Suppressor macrophage treated with lipopolysaccharide for 1 hour (primary cell): ENCODE results near the gene GDF11.
A peak's percentile ranks its signal among the peaks of the same experiment; 100 is the strongest.
"Not testable (repeated sequence)": the region's sequence is repeated elsewhere in the genome, so short reads cannot be mapped to it uniquely, and the experiment has no call there.

ENCODE experiments used
- DNase-seq, 3 donors: peaks; one replicate each; pipeline ENCODE4 v3.0.0-alpha.2; 2020 to 2022

Gene GDF11

DNA sequence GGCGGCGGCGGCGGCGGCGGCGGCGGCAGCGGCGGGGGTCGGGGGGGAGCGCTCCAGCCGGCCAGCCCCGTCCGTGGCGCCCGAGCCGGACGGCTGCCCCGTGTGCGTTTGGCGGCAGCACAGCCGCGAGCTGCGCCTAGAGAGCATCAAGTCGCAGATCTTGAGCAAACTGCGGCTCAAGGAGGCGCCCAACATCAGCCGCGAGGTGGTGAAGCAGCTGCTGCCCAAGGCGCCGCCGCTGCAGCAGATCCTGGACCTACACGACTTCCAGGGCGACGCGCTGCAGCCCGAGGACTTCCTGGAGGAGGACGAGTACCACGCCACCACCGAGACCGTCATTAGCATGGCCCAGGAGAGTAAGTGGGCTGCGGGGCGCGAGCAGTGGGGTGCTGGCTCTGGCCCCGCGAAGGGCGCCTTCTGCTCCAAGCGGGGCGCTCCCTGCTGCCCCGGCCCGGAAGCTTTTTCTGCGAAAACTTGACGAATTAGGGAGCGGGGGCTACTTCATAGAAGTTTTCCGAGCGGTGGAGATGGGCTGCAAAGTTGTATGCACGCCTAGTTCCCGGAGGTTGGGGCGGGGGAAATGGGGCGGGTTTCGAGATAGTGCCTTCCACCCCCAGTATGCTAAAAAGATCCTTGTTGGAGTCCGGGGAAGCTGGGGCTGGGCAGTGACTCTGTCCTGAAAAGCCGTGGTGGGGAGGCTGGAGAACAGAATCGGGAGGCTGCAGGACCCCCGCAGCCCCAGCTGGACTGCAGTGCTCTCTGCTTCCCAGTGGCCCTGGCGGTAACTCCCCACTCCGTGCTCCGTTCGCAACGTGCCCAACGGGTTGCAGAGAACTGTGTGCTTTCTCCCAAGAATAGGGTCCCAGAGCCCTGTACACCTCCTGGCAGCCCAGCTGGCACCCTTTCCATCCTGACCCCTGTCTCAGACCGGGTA lies 751 bp downstream of the GDF11 start:
- peak; percentile 53 to 75 (median 65) for DNase-seq

DNA sequence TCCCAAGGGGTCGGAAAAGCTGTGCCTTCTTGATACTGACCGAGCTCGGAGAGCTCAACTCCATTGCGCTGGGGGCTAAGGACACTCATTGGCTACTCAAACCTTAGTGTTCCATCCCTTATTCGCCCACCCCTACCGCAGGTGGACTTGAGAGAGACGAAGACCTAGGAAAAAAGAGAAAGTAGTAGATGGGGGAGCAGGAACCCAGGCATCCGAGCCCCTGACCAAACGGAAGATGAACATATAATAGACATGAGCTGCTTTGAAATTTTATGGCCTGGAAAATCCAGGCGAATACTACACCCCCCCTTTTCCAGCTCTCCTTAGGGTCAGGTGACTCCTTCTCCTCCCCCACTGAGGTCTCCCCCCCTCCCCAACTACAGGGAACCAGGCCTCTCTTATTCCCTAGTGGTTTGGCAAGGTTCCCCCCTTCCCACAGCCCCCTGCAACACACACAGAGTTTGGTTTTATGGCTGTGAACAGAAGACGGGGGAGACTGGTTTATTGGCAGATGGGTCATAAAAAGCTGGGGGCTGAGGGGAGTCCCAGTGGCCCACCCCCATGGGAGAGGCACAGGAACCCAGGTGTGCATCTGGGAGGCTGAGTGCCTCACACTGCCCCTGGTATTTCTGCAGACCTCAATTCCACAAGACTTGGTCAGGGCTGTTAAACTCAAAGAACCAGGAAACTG lies 1.6 kb downstream of the GDF11 start:
- no peak for DNase-seq

DNA sequence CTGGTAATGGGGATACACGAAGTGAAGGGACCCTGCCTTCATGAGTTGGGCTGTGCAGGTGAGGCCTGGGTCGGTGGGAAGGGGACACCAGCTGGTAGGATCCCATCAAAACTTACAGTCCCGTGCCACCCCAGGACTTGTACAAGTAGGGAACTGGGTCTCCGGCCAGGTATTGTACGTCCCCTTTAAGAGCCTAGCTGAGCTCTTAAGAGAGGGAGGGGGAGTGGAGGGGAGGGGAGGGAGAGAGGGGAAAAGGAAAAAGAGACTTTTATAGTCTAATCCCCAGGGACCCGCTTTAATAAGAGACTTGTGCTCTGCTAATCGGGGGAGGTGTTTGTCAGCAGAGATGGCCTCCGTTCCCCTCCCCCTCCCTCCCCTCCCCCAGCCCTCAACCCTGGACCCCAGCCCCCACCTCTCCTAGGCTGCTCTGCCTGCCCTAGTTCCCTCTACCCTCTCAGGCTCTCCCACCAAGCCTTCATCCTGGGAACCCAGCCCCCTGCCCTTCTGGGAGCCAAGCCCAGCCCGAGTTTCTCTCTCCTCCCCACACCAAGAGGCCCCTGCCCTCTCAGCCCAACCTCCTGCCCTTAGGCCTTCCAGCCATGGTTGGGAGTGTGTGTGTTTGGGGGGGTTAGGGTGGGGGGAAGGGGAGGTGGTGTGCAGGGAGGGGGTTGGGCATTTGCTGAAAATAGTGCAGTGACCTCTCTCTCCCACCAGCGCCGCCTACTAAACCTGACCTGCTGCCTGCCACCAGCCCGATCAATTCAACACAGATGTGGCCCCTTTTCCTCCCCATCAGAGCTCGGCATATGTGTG lies 2.6 kb downstream of the GDF11 start:
- DNase-seq: no peak

DNA sequence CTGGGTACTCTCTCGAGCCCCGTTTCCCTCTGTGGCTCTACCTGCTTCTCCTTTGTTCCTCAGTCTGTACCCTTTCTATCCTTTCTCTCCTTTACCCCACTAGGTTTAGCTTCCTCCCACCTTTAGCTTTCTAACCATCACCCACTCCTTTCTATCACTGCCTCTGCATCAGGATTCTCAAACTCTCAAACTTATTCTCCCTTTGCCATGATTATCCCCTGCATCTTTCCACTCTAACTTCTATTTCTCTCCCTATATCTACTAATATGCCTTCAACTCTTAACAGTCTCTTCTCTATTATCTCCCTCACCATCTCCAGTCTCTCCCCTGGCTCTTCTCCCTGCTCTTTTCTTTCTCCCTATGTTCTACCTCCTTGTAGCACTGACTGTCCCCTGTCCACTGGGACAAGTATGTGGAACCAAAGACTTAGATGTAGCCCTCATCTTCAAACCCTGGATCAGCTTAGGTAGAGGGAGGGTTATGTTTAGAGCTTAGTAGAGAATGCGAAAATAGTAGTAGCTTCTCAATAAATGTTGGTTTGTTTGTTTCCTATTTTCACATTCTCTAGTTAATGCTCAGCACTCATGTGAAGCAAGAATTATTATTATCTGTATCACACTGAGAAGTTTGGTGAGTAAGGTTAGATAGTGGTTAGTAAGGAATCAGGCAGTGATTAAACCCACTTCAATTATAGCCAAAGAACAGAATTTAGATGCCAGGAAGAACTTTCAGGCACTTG lies 3.4 kb downstream of the GDF11 start:
- no peak for DNase-seq

DNA sequence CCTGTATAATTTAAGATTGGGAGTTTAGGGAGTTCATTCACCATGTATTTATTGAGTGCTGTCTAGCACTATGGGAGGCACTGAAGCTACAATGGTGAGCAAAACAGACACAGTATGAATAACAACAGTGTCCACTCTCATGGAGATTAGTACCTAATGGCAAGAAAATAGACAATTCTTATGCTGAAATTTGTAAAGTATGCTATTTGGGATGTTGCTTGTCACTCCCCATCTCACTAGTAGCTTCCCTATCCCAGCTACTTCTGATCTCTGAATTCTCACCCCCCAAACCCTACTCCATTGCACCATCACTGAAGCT lies 4.0 kb downstream of the GDF11 start:
- no peak for DNase-seq

DNA sequence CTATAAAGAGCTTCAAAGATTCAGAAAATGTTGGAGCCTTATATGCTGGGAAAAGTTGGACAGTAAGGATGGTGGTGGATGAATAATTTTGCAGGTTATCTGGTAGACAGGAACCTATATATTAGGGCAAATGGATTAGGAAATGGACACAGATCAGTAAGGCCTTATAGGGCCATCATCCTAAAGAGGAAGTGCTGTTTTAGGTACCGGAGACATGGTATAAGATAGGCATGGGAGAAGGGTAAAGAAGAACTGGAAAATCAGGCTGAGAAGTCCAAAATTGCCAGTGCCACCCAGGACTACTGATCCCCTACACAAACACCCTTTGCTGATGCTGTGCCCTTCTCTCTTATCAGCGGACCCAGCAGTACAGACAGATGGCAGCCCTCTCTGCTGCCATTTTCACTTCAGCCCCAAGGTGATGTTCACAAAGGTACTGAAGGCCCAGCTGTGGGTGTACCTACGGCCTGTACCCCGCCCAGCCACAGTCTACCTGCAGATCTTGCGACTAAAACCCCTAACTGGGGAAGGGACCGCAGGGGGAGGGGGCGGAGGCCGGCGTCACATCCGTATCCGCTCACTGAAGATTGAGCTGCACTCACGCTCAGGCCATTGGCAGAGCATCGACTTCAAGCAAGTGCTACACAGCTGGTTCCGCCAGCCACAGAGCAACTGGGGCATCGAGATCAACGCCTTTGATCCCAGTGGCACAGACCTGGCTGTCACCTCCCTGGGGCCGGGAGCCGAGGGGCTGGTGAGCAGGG lies 5.5 kb downstream of the GDF11 start:
- no peak for DNase-seq

- no peak for DNase-seq
Observed at GRCh38 chr12:55755246-55755645, 12.3 kb downstream of the GDF11 start.

- no peak for DNase-seq
Observed at GRCh38 chr12:55757701-55758100, 14.8 kb downstream of the GDF11 start.

DNA sequence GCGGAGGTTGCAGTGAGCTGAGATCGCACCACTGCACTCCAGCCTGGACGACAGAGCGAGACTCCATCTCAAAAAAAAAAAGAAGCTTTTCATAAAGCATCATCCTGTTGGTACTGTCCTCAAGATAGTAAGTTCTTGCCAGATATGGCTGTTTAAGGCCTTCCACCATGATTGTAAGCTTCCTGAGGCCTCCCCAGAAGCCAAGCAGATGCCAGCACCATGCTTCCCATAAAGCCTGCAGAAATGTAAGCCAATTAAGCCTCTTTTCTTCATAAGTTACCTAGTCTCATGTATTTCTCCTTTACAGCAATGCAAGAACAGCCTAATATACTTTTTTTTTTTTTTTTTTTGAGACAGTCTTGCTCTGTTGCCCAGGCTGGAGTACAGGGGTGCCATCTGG lies 15.7 kb downstream of the GDF11 start:
- not testable (repeated sequence) for DNase-seq

- no peak for DNase-seq
Observed at GRCh38 chr12:55760663-55761062, 17.7 kb downstream of the GDF11 start.

DNA sequence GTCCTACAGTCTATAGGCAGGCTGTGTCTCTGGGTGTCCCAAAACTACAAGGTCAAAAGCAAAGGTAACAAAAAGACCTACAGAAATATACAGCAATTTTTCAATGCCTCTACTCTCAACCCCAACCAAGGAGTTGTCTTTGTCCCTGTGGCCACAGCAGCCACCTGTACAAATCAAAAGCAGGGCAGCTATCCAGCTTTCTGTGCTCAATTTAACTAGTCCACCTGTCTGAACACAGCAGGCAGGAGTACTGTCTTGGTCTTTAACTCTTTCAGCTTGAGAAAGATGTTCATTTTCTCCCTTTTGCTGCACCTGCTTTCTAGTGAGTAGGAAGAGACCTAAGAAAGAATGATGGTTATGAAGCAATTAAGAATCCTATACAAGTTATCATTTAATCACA lies 19.7 kb downstream of the GDF11 start:
- DNase-seq: no peak

GRCh38 chr12:55765736-55766290 lies 22.9 kb downstream of the GDF11 start:
- no peak for DNase-seq

- DNase-seq: no peak
Observed at GRCh38 chr12:55767156-55767555, 24.2 kb downstream of the GDF11 start.

- no peak for DNase-seq
Observed at GRCh38 chr12:55771736-55772135, 28.8 kb downstream of the GDF11 start.

GRCh38 chr12:55777856-55778255 lies 34.9 kb downstream of the GDF11 start:
- DNase-seq: peak; percentile 60 to 71 (median 62)

DNA sequence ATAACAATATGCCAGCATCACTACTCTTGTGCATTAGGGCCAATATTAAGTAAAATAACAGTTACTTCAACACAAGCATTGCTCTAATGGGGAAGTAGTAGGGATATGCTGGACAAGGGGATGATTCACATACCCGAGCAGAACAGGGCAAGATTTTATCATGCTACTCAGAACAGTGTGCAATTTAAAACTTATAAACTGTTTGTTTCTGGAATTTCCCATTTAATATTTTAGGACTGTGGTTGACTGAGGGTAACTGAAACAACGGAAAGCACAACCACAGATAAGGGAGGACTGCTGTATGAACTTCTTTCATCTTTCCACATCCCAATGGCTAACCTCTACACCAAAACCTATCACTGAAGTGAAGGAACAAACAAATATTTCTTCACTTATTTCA lies 37.8 kb downstream of the GDF11 start:
- peak; percentile 68 to 82 (median 81) for DNase-seq

GRCh38 chr12:55788546-55788945 lies 45.6 kb downstream of the GDF11 start:
- DNase-seq: no peak

- DNase-seq: no peak
Observed at GRCh38 chr12:55789171-55789570, 46.2 kb downstream of the GDF11 start.

- DNase-seq: no peak
Observed at GRCh38 chr12:55789893-55790292, 47.0 kb downstream of the GDF11 start.

DNA sequence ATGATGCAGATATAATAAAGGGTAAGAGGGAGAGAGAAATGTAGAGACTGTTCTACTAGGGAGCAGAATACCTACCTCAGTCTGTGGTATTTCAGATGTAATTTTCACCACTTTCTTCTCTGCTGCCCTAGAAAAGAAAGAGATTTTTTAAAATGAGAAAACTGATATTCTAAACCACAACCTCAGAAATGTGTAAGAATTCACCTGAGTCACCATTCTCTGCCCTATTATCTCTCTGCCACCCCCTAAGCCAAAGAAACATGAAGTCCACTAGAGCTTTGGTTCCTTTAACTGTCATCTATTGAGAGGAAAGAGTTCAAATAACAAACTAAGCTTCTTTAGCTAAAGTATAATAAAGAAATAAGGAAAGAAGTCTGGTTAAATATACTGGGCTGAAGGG lies 53.0 kb downstream of the GDF11 start:
- DNase-seq: no peak

DNA sequence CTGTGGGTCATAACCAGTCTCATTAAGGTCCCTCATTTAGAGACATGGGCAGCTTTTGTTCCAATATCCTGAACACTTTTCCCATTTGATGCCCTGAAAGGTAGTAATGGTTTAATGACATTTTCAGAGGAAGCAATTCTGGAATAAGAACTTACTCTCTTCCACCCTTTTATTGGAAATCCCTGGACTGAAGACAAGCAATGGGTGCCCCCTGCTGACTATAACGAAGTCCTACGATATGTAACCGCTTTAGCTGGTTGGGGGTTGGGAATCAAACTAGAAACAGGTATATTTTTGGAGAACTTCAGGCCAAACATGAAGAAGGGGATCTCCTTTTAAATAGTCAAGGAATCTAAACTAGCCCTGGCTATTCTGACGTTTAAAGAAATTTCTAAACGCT lies 54.1 kb downstream of the GDF11 start:
- DNase-seq: peak; percentile 55 to 63 (median 58)

GRCh38 chr12:55797550-55797949 lies 54.6 kb downstream of the GDF11 start:
- DNase-seq: no peak
